Measurements from ENCODE around the gene EXOC3L1.

The EXOC3L1 gene

GRCh38 chr16:67195676-67196075 lies 5.7 kb upstream of the EXOC3L1 start:
- DNase-seq: no peak

- DNase-seq: no peak
Measured at GRCh38 chr16:67194260-67194659, 4.3 kb upstream of the EXOC3L1 start.

GRCh38 chr16:67193536-67193935 lies 3.6 kb upstream of the EXOC3L1 start:
- no peak for DNase-seq

- no peak for DNase-seq
Measured at GRCh38 chr16:67192781-67193361, 2.9 kb upstream of the EXOC3L1 start.

- peak; percentile 80 for DNase-seq
Measured at GRCh38 chr16:67191995-67192681, 2.2 kb upstream of the EXOC3L1 start, which contains the start of gene E2F4. Gene E2F4, plus strand, starts transcription at chr16:67192155. Its CDS starts 73 bp downstream, at chr16:67192228.

GRCh38 chr16:67191411-67191994 lies 1.6 kb upstream of the EXOC3L1 start:
- no peak for DNase-seq

- DNase-seq: no peak
Measured at GRCh38 chr16:67190448-67191399, 788 bp upstream of the EXOC3L1 start.

- DNase-seq: no peak
Measured at GRCh38 chr16:67188798-67189197, 1.1 kb downstream of the EXOC3L1 start.

GRCh38 chr16:67188323-67188722 lies 1.6 kb downstream of the EXOC3L1 start:
- no peak for DNase-seq

- no peak for DNase-seq
Measured at GRCh38 chr16:67187175-67187890, 2.6 kb downstream of the EXOC3L1 start.

- no peak for DNase-seq
Measured at GRCh38 chr16:67186550-67186950, 3.4 kb downstream of the EXOC3L1 start.

- DNase-seq: no peak
Measured at GRCh38 chr16:67185651-67186134, 4.2 kb downstream of the EXOC3L1 start.

GRCh38 chr16:67184995-67185650 lies 4.8 kb downstream of the EXOC3L1 start:
- DNase-seq: peak; percentile 82

- DNase-seq: no peak
Measured at GRCh38 chr16:67184453-67184994, 5.4 kb downstream of the EXOC3L1 start.

GRCh38 chr16:67183627-67184452 lies 6.1 kb downstream of the EXOC3L1 start, which contains the start of gene MATCAP1:
Gene MATCAP1, minus strand, starts transcription at chr16:67183963. Its CDS starts 3,353 bp downstream, at chr16:67180610.
- DNase-seq: peak; percentile 89

- DNase-seq: no peak
Measured at GRCh38 chr16:67183284-67183626, 6.7 kb downstream of the EXOC3L1 start.

- DNase-seq: no peak
Measured at GRCh38 chr16:67182288-67182687, 7.6 kb downstream of the EXOC3L1 start.

- DNase-seq: no peak
Measured at GRCh38 chr16:67181346-67181745, 8.6 kb downstream of the EXOC3L1 start.

GRCh38 chr16:67180166-67180565 lies 9.8 kb downstream of the EXOC3L1 start:
- DNase-seq: no peak

- DNase-seq: no peak
Measured at GRCh38 chr16:67179421-67180080, 10.4 kb downstream of the EXOC3L1 start.

Measured in effector CD4-positive, alpha-beta T cell (primary cell).